Stimulated activated effector memory CD8-positive, alpha-beta T cell treated with anti-CD3 and anti-CD28 coated beads, Interleukin-12 subunit alpha, Interleukin-12 subunit beta, amount 100 ng/mL, for 72 hours (primary cell): ENCODE data around the gene POPDC3.
A peak's percentile ranks its signal among the peaks of the same experiment; 100 is the strongest.

Experiments
- ATAC-seq: fragments of 150-1000 bp; cut with Tn5 transposase; 2 replicates; pipeline ENCODE4 v1.10.0; 2021
- DNase-seq, 2 donors: peaks; one replicate each; pipeline ENCODE4 v3.0.0; 2021 to 2022; ENCODE audit warnings: low spot score in 2 of 2
- H3K27ac Mint-ChIP-seq: one replicate; pipeline ENCODE4 v1.8.0; 2022; ENCODE audit warnings: mild to moderate bottlenecking, mixed read lengths
- H3K36me3 Mint-ChIP-seq: one replicate; pipeline ENCODE4 v1.8.0; 2022; ENCODE audit warnings: mild to moderate bottlenecking, mixed read lengths
- H3K4me1 Mint-ChIP-seq: one replicate; pipeline ENCODE4 v1.8.0; 2022; ENCODE audit warnings: mixed read lengths
- H3K4me3 Mint-ChIP-seq: one replicate; pipeline ENCODE4 v1.8.0; 2022; ENCODE audit warnings: mild to moderate bottlenecking, mixed read lengths
- H3K9me3 Mint-ChIP-seq: one replicate; pipeline ENCODE4 v1.8.0; 2022; ENCODE audit warnings: mixed read lengths

Gene POPDC3

DNA sequence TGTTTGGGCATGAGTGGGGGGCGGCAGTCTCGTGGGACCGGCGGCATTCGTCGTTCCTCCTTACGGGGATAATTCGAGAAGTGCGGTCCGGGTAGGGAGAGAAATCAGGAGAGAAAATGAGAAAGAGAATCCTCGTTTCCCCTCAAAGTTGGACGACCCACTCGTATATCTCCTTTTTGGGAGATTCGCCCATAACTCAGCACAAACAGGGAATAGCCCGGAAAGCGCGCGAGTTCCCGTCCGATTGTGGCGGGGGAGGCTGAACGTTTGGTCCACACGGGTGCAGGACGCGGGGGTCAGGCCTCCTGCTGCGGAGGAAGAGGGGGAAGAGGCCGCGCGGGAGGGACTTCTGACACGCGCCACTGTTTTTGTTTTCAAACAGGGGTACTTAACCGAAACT lies 42.4 kb downstream of the POPDC3 start:
- Mint-ChIP-seq H3K4me1 (peaks cover 6% of the 10 kb centered on the region), H3K27ac (no peak overlapping the region), H3K36me3 (no peaks in the 10 kb centered on the region), H3K9me3 (no peaks in the 10 kb centered on the region), H3K4me3 (peak overlapping the region; percentile 65)
- ATAC-seq = no peak
- no peak for DNase-seq

DNA sequence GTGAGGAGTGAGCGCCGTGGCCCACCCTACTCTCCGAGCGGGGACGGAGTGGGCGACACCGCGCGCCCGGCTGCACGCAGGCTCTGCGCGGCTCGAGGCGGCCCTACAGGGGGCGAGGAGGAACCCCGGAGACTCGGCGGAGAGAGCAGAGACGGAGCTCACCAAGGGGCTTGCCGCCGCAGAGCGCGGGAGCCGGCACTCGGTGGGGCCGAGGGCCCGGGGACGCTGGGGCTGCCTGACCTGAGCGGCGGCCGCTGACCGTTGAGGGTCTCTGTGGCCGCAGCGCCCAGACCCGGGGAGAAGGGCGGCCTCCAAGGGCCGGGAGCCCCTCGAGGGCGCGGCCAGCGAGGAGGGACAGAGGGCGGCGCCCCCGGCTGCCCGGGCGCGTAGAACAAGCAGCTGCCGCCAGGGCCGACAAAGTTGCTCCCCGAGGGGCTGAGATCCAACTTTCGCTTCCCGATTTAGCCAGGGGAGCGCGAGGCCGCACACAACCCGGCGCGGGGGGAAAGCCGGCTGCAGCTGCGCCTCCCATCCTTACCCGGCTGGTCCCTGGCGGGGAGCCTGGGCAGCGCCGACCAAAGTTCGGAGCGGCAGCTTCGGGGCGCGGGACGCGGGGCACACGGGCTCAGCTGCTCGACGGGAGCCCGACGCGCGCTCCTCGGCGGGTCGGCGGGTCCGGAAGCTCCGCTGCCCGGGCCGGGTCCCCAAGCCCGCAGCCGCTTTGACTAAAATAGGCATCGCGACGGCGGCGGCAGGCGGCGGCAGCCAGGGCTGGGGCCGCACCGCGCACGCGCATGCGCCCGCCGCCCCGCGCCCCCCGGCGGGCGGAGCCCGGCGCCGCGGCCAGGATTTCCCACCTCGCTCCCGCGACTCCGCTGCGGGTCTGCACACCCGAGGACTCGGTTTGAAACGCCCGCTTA lies 43.1 kb downstream of the POPDC3 start:
- no peaks in the 10 kb centered on the region for H3K36me3 Mint-ChIP-seq
- peak; percentile 72 for ATAC-seq
- peak overlapping the region; percentile 65 for H3K4me3 Mint-ChIP-seq
- H3K27ac Mint-ChIP-seq = no peak overlapping the region
- peak; percentile 13 to 57 for DNase-seq
- H3K4me1 Mint-ChIP-seq = peaks cover 6% of the 10 kb centered on the region
- no peaks in the 10 kb centered on the region for H3K9me3 Mint-ChIP-seq

DNA sequence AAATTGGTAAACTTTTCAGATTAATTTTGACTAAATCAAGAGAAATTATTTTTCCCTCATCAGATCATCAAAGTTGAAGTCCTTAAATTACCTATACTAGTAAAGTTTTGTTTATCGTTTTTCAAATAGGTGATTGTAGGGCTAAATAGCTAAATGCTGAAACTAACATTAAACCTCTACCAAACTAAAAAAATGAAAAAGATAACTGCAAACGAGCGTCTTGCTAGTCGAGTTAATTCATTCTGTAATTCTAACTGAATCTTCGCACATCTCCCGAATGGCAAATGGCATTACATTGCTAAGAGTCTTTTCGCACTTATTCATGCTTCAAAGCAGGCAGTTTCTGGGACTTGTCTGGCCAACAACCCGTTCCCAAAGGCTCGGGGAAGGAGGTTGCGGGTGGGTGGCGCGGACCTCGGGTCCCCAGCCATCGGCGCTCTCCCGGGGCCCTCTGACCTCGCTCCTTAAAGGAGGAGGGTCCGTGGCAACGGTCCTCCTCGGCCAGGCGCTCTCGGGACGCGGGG lies 43.8 kb downstream of the POPDC3 start:
- Mint-ChIP-seq H3K9me3 (no peaks in the 10 kb centered on the region), H3K27ac (no peak overlapping the region), H3K36me3 (no peaks in the 10 kb centered on the region), H3K4me1 (peaks cover 6% of the 10 kb centered on the region), H3K4me3 (peak overlapping the region; percentile 65)
- DNase-seq (no peak), ATAC-seq (no peak)

DNA sequence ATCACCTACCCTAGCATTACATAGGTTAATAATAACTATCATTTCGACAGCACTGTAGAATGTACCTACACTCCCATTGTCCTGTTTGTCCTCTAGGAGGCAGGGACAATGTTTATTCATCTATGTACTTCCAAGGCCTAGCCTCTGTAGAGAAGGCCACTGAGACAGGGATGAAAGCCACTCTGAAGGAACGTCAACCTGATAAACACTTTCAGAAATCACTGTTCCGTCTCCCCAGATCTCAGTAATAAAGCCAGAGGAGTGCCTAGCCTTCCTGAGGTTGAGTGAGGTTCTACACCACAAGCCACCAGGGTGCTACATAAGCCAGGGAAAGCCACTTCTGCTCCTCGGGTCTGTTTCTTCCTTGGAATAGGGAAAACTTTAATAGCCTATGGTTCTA lies 44.8 kb downstream of the POPDC3 start:
- Mint-ChIP-seq H3K36me3 (no peaks in the 10 kb centered on the region), H3K4me3 (no peak overlapping the region), H3K4me1 (peaks cover 6% of the 10 kb centered on the region), H3K27ac (no peak overlapping the region), H3K9me3 (no peaks in the 10 kb centered on the region)
- ATAC-seq (no peak), DNase-seq (no peak)

DNA sequence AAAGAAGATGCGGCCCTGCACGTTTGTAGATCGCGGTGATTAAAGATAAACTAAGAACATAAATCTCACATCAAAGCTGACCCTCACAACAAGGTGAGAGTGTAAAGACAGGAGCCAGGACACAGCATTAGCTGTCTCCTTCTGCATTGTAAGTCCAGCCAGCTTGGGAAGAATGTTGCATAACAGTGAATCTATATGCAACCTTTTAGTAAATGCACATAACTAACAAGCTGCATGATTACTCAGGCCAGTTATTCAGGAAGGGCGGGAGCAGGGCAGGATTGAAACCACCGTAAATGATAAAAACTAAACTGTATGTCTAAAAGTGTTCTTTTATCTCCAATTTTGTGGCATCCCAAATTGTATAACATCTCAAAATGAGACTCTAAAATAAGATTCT lies 57.1 kb downstream of the POPDC3 start:
- Mint-ChIP-seq H3K9me3 (no peaks in the 10 kb centered on the region), H3K4me1 (no peaks in the 10 kb centered on the region), H3K27ac (no peak overlapping the region), H3K36me3 (no peaks in the 10 kb centered on the region), H3K4me3 (no peak overlapping the region)
- DNase-seq (no peak), ATAC-seq (no peak)

DNA sequence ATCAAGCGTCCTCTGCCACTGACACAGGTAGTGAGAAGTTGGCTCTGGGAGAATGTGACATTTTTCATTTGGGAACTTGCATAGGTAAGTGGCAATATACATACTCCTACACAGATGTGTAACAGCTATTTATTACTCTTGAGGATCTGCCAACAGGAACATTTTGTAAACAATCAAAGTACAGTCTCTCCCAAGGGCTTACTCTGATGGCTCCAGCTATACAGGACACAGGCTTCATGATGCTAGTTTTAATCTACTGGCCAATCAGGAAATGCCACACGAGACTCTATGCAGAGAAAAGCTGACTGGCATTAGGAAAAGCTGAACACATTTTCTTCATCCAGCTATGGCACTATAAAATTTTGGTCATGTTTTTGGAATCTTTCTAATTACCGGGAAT lies 57.8 kb downstream of the POPDC3 start:
- no peaks in the 10 kb centered on the region for H3K36me3 Mint-ChIP-seq

DNA sequence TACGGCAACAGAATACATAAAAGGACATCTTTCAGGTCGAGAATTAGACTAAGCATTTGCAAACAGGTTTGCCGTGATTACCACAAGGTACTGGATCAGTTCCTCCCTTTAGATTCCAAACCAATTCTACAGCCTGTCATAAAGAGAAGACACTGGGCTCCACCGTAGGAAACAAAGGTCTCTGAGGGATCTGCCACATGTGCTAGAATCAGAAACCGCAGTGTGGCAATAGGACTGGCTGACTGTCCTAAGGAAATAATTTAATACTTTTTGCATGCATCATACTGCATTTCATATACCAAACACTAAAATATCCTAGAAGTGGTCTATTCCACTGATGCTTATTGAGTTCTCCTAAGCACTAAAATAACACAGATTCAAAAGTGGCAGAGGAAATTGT lies 59.2 kb downstream of the POPDC3 start:
- no peak overlapping the region for H3K27ac Mint-ChIP-seq
- ATAC-seq (no peak), DNase-seq (no peak)
- H3K36me3 Mint-ChIP-seq = no peaks in the 10 kb centered on the region
- H3K4me3 Mint-ChIP-seq = no peak overlapping the region
- H3K9me3 Mint-ChIP-seq = no peaks in the 10 kb centered on the region
- no peaks in the 10 kb centered on the region for H3K4me1 Mint-ChIP-seq

More for the DNA sequence above, 57.8 kb downstream of the POPDC3 start:
- ATAC-seq (no peak), DNase-seq (no peak)
- H3K9me3 Mint-ChIP-seq = no peaks in the 10 kb centered on the region
- no peaks in the 10 kb centered on the region for H3K4me1 Mint-ChIP-seq
- H3K4me3 Mint-ChIP-seq = no peak overlapping the region
- H3K27ac Mint-ChIP-seq = no peak overlapping the region

DNA sequence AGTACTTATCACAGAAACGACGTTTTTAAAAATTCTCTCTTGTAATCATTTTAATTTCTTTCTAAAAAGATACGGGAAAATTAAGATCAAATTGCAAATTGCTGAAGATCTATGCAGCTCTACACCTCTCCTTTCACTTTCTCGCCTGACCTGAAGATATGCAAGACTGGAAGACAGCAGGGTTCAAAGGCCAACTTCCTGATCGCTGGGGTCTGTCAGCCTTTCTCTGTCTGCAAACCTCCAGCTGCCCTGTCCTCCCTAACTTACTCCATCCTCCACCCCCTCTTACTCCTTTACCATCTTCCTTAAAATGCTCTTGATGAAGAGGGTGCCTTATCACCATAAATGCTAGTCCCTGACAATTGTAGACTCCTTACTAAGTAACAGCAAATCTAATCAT lies 63.7 kb downstream of the POPDC3 start:
- DNase-seq (no peak), ATAC-seq (no peak)
- Mint-ChIP-seq H3K27ac (no peak overlapping the region), H3K9me3 (no peaks in the 10 kb centered on the region), H3K4me1 (no peaks in the 10 kb centered on the region), H3K36me3 (no peaks in the 10 kb centered on the region), H3K4me3 (no peak overlapping the region)

DNA sequence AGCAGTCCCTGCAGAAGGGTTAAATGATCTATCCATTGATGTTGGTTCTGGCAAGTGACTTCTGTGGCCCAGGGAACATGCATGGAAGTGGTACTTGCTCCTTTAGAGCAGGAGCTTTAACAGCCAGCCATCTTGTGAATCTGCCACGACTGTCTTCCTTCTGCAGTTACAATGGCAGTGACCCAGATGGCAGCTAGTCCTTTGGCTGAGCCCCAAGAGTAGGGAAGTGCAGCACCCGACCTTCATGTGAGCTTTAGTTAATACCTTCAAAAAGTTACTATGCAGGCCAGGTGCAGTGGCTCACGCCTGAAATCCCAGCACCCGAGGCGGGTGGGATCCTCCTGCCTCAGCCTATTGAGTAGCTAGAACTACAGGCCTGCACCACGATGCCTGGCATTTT lies 66.4 kb downstream of the POPDC3 start:
- Mint-ChIP-seq H3K4me1 (no peaks in the 10 kb centered on the region), H3K36me3 (no peaks in the 10 kb centered on the region), H3K4me3 (no peak overlapping the region), H3K9me3 (no peaks in the 10 kb centered on the region), H3K27ac (no peak overlapping the region)
- DNase-seq (no peak), ATAC-seq (no peak)

DNA sequence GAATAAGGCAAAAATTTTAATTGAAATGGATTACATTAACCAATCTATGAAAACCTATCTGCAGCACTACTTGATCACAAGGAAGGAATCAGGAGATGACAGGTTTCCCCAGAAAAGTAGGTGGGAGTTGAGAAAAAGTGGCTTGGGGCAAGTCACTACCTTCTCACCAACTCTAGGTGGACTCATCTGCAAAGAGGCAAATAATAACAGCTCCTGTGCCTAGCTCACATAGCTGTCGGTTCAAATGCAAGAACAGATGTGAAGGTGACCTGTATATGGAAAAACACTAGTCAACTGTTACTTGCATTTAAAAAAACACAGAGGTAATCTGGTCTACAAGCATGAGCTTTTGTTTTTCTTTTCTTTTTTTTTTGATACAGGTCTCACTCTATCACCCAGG lies 67.2 kb downstream of the POPDC3 start:
- ATAC-seq (peak; percentile 37), DNase-seq (no peak)
- Mint-ChIP-seq H3K4me3 (no peak overlapping the region), H3K36me3 (no peaks in the 10 kb centered on the region), H3K9me3 (no peaks in the 10 kb centered on the region), H3K4me1 (no peaks in the 10 kb centered on the region), H3K27ac (no peak overlapping the region)

DNA sequence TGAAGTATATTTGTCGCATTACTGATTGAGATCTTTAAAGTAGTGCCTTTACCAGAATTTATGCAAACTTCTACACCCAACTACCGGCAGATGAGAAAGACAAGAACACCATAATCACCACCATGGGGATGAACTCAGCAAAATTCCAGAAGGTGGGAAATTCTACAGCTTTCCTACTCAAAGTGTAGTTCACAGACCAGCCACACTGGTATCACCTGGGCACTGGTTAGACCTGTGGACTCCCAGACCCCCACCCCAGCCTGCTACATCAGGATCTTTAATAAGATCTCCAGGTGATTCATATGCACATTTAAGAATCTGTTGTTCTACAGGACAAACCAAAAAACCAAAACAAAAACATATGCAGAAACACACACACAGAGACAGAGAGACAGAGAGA lies 67.9 kb downstream of the POPDC3 start:
- no peak overlapping the region for H3K27ac Mint-ChIP-seq
- ATAC-seq (no peak), DNase-seq (no peak)
- no peaks in the 10 kb centered on the region for H3K36me3 Mint-ChIP-seq
- H3K9me3 Mint-ChIP-seq = no peaks in the 10 kb centered on the region
- no peak overlapping the region for H3K4me3 Mint-ChIP-seq
- H3K4me1 Mint-ChIP-seq = no peaks in the 10 kb centered on the region

DNA sequence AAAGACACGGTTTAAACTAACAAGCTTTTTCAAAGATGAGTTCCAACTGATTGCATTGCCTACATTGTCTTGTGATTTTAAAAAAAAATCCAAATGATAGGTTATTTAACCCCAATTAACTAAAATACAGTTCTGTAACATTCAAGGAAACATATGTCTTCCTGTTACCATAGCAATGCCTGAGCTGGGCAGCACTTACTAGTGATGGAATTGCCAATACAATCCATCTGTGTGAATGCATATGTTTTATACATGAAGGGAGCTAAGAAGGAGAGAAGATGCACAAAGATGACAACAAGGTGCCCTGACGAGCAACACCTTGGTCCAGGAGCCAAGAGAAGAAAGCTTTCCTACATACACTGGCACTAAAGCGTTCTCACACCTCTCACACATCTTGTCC lies 68.7 kb downstream of the POPDC3 start:
- Mint-ChIP-seq H3K4me3 (no peak overlapping the region), H3K27ac (no peak overlapping the region), H3K36me3 (no peaks in the 10 kb centered on the region), H3K4me1 (no peaks in the 10 kb centered on the region), H3K9me3 (no peaks in the 10 kb centered on the region)
- ATAC-seq (no peak), DNase-seq (no peak)

DNA sequence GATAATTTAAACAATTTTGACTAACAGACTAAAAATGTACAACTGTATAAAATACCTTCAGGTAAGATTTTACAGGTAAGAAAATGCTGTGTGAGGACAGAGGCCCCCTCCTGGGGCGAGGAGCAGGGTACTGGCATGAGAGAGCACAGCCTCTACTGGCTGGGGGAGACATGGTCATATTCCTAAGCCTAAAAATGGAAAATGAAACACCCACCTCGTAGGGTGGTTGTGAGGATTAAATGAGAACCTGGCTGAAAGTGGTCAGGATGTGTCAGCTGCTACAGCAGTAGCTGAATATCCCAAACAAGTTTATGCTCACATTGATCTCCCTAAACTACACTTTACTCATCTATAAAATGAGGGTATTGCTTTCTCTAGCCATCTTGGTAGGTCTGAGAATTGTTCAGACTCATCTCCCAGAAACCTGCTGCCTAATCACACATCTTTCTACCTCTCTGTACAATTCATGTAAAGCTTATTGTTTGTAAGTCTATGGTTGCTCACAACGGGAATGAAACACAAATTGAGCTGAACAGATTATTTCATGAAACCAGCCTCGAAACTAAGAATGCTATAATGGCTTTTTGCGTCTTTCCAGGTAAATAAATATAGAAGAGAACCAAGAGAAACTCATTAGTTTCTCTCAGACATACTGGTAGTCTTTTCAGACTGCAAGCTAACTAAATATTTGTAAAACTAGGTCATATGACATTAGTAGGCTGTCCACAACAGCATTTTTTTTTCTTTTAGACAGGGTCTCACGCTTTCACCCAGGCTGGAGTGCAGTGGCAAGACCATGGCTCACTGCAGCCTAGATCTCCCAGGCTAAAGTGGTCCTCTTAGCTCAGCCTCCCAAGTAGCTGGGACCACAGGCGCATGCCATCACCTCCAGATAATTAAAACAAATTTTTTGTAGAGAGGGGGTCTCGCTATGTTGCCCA lies 69.6 kb downstream of the POPDC3 start:
- Mint-ChIP-seq H3K36me3 (no peaks in the 10 kb centered on the region), H3K27ac (no peak overlapping the region), H3K4me1 (no peaks in the 10 kb centered on the region), H3K9me3 (no peaks in the 10 kb centered on the region), H3K4me3 (no peak overlapping the region)
- ATAC-seq = peak; percentile 39
- no peak for DNase-seq

DNA sequence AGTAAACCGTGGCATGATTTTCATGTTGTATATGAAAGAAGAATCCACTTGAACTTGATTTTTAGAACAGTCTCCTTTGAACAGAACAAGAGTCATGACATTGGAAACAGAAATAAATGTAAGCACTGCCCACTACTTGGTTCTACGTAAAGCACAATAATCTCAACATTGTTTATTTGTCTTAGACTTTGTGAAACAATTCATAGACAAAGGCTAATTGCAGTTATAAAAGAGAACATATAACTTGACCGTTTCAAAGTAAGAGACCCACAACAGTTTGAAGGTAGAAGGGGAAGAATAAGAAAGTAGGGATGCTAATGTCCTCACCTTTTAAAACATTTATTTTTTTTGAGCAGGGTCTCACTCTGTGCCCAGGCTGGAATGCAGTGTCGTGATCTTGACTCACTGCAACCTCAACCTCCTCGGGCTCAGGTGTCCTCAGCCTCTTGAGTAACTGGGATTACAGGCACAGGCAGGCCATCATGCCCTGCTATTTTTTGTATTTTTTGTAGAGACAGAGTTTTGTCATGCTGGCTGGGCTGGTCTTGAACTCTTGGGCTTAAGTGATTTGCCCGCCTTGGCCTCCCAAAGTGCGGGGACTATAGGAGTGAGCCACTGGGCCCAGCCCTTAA lies 71.1 kb downstream of the POPDC3 start:
- H3K4me3 Mint-ChIP-seq = no peak overlapping the region
- no peaks in the 10 kb centered on the region for H3K4me1 Mint-ChIP-seq
- ATAC-seq = no peak
- H3K36me3 Mint-ChIP-seq = no peaks in the 10 kb centered on the region
- no peaks in the 10 kb centered on the region for H3K9me3 Mint-ChIP-seq
- no peak overlapping the region for H3K27ac Mint-ChIP-seq
- no peak for DNase-seq
